Endodermal cell (in vitro differentiated cells): ENCODE data around the gene CAPSL. TPM values are rescaled to one million over a fixed set of nuclear protein-coding genes. Genes with fewer than 3 reads are reported as not detected.

ENCODE experiments used
- DNase-seq: peaks from one replicate; pipeline ENCODE4 v3.0.0-alpha.2; 2017
- H3K27ac ChIP-seq: 2 replicates; pipeline ENCODE4 v1.5.1; 2013; ENCODE audit warnings: mild to moderate bottlenecking, low read depth, low read length, moderate library complexity
- H3K27me3 ChIP-seq: 2 replicates; pipeline ENCODE4 v1.6.1; 2013; ENCODE audit warnings: mild to moderate bottlenecking, low read length, moderate library complexity; ENCODE audit not compliant: insufficient read depth, control insufficient read depth, poor library complexity, severe bottlenecking
- H3K36me3 ChIP-seq: 2 replicates; pipeline ENCODE4 v1.7.0; 2013; ENCODE audit warnings: mild to moderate bottlenecking, low read length, moderate library complexity; ENCODE audit not compliant: control insufficient read depth, insufficient read depth
- H3K4me1 ChIP-seq: one replicate; pipeline ENCODE4 v1.7.0; 2013; ENCODE audit warnings: low read length; ENCODE audit not compliant: control insufficient read depth, insufficient read depth
- H3K4me3 ChIP-seq: 2 replicates; pipeline ENCODE4 v1.5.1; 2013; ENCODE audit warnings: mild to moderate bottlenecking, low read length, moderate library complexity
- H3K9ac ChIP-seq: 2 replicates; pipeline ENCODE4 v1.6.1; 2013; ENCODE audit warnings: mild to moderate bottlenecking, low read length, moderate library complexity; ENCODE audit not compliant: poor library complexity, severe bottlenecking; ENCODE audit errors: extremely low read depth
- H3K9me3 ChIP-seq: 2 replicates; pipeline ENCODE4 v1.6.1; 2013; ENCODE audit warnings: mild to moderate bottlenecking, low read length, moderate library complexity; ENCODE audit not compliant: control insufficient read depth
- H3K27ac Mint-ChIP-seq: 2 replicates; pipeline ENCODE4 v1.8.0; 2020; ENCODE audit warnings: mixed read lengths
- H3K27me3 Mint-ChIP-seq: 2 replicates; pipeline ENCODE4 v1.8.0; 2021; ENCODE audit warnings: mild to moderate bottlenecking, mixed read lengths; ENCODE audit not compliant: insufficient read depth
- H3K36me3 Mint-ChIP-seq: 2 replicates; pipeline ENCODE4 v1.8.0; 2020; ENCODE audit warnings: low read depth, mixed read lengths
- H3K4me1 Mint-ChIP-seq: 2 replicates; pipeline ENCODE4 v1.8.0; 2020; ENCODE audit warnings: mixed read lengths
- H3K4me3 Mint-ChIP-seq: 2 replicates; pipeline ENCODE4 v1.8.0; 2020; ENCODE audit warnings: mild to moderate bottlenecking, moderate library complexity, mixed read lengths
- H3K9me3 Mint-ChIP-seq: 2 replicates; pipeline ENCODE4 v1.8.0; 2020; ENCODE audit warnings: mild to moderate bottlenecking, mixed read lengths
- CTCF ChIP-seq: fragments of 200-600 bp; sonication (generic); conservative IDR thresholded peaks from 2 replicates; pipeline ENCODE4 v1.5.0; 2021; ENCODE audit warnings: antibody characterized with exemption, mild to moderate bottlenecking
- WGBS, 2 experiments: methylation state at CpG; one replicate each; pipeline versions ENCODE4 v1.1.5 to v1.1.7; 2013; ENCODE audit warnings: missing lambda C conversion rate in 2 of 2, mixed read lengths in 1 of 2; ENCODE audit not compliant: insufficient coverage in 1 of 2, insufficient read length in 1 of 2; 5-methylcytosine and 5-hydroxymethylcytosine counted together
- total RNA-seq, 2 donors: library from RNA; stranded (reverse); fragmentation: NEBNext Ultra II Directional in 1 of 2; extraction: Animal tissue kit (Norgen Biotek cat#: 25700) in 1 of 2; gene quantifications; 2 replicates in 1 of 2; 3 replicates in 1 of 2; pipeline ENCODE4 v1.2.1, GENCODE V29; 2021

Gene CAPSL
- total RNA-seq, 2 donors from 2014 or later = not detected

DNA sequence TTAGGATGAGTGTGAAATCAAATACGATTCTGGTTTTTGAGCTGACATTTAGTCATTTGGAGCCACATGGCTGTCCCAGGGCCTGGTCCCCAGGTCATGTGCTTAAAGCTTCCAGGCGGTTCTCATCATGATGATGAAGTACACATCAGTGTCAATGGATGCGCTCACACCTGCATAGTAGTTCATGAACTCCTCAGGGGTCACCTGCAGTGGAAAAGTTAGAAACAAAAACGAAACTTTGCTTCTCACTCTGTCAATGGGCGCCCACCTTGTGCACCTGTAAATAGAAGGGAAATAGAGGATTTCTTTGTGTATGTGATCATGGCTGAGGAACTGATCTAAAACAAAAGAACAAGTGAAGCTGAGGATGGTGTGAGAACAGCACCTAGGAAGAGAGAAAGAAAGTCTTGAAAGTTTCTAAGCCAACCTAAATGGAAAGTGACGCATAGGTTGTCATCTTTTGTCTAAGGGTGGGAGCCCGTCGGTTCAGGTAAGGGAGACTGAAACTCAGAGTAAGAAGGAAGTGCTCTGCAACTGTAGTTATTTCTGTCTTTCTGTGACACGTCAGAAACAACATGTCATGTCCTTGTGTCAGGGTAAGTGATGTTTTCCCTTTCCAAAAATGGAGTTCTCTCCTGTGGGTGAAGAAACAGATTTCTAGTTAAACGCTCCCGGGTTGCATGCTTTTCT lies 33.8 kb downstream of the CAPSL start:
- peaks cover 14% of the 10 kb centered on the region for H3K9me3 Mint-ChIP-seq
- no peak for TF ChIP-seq CTCF
- H3K4me3 ChIP-seq = no peak overlapping the region
- peaks cover 14% of the 10 kb centered on the region for H3K4me1 Mint-ChIP-seq
- H3K27me3 ChIP-seq = no peaks in the 10 kb centered on the region
- H3K27ac Mint-ChIP-seq = no peak overlapping the region
- H3K4me1 ChIP-seq = peaks cover 13% of the 10 kb centered on the region
- no peak overlapping the region for H3K4me3 Mint-ChIP-seq
- no peaks in the 10 kb centered on the region for H3K36me3 Mint-ChIP-seq
- 89 to 91% methylated on average over 9 to 10 of the region's 11 CpGs for WGBS, 2 experiments
- no peak overlapping the region for H3K9ac ChIP-seq
- H3K9me3 ChIP-seq = peaks cover 30% of the 10 kb centered on the region
- H3K36me3 ChIP-seq = no peaks in the 10 kb centered on the region
- no peak for DNase-seq
- peaks cover 12% of the 10 kb centered on the region for H3K27me3 Mint-ChIP-seq
- no peak overlapping the region for H3K27ac ChIP-seq

GRCh38 chr5:35903631-35904203 lies 34.7 kb downstream of the CAPSL start:
- Histone ChIP-seq H3K9me3 (peaks cover 28% of the 10 kb centered on the region), H3K27me3 (no peaks in the 10 kb centered on the region), H3K9ac (no peak overlapping the region), H3K4me1 (peaks cover 7% of the 10 kb centered on the region), H3K36me3 (no peaks in the 10 kb centered on the region), H3K27ac (no peak overlapping the region), H3K4me3 (no peak overlapping the region)
- H3K36me3 Mint-ChIP-seq = no peaks in the 10 kb centered on the region
- peaks cover 14% of the 10 kb centered on the region for H3K9me3 Mint-ChIP-seq
- no peak for DNase-seq
- peaks cover 9% of the 10 kb centered on the region for H3K4me1 Mint-ChIP-seq
- no peak overlapping the region for H3K4me3 Mint-ChIP-seq
- H3K27ac Mint-ChIP-seq = no peak overlapping the region
- 90 to 95% methylated on average over 4 to 6 of the region's 6 CpGs for WGBS, 2 experiments
- peaks cover 12% of the 10 kb centered on the region for H3K27me3 Mint-ChIP-seq
- TF ChIP-seq CTCF = no peak

DNA sequence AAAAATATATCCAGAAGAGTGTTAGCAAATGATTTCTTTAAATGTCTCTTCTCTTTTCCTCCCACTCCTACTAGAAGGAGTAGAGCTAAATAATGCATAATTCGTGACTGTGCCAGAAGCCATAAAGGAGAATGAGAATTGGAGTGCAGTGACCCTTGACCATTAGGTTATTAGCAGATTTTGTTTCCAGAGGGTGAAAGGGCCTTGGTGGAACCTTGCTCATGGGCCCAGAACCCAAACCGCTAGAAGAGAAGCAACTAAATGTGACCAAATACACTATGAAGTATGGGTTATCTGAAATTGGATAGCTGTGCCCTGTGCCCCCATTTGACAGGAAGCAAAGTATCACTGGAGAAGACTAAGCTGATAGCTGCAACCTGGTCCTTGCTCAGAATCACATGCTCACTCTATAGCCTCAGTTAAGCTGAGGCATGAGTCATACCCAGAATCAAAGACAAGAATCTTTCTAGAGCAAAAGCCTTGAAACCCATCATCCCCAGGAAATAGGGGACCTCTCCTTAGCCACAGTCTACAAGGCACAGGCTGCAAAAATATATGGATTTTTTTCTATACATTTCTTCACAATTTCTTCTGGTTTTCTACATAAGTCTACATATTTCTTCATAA lies 36.3 kb downstream of the CAPSL start:
- Mint-ChIP-seq H3K36me3 (no peaks in the 10 kb centered on the region), H3K27ac (no peak overlapping the region), H3K27me3 (peaks cover 12% of the 10 kb centered on the region), H3K9me3 (peaks cover 14% of the 10 kb centered on the region), H3K4me3 (no peak overlapping the region), H3K4me1 (peaks cover 1% of the 10 kb centered on the region)
- WGBS, 2 experiments = 80 to 91% methylated on average over 1 to 2 of the region's 2 CpGs
- TF ChIP-seq CTCF = no peak
- Histone ChIP-seq H3K4me3 (no peak overlapping the region), H3K9me3 (peaks cover 28% of the 10 kb centered on the region), H3K36me3 (no peaks in the 10 kb centered on the region), H3K9ac (no peak overlapping the region), H3K27ac (no peak overlapping the region), H3K4me1 (no peaks in the 10 kb centered on the region), H3K27me3 (no peaks in the 10 kb centered on the region)
- DNase-seq = no peak
